Astrocyte (in vitro differentiated cells and primary cell): ENCODE results near the gene NT5DC3.

Source experiments
- EZH2 ChIP-seq: IDR thresholded peaks from 2 replicates; pipeline ENCODE4 v1.6.1; 2012; ENCODE audit warnings: mild to moderate bottlenecking, low read length, inconsistent platforms; ENCODE audit not compliant: insufficient read depth
- TF ChIP-seq, protein P1 (sequence below): IDR thresholded peaks from 2 replicates; pipeline ENCODE4 v1.5.1; 2011; ENCODE audit warnings: low read depth, mild to moderate bottlenecking, inconsistent platforms, low read length, moderate library complexity; ENCODE audit not compliant: insufficient read depth

GRCh38 chr12:103751600-103751999, 89.4 kb downstream of the NT5DC3 start:
- TF ChIP-seq, protein P1, sequence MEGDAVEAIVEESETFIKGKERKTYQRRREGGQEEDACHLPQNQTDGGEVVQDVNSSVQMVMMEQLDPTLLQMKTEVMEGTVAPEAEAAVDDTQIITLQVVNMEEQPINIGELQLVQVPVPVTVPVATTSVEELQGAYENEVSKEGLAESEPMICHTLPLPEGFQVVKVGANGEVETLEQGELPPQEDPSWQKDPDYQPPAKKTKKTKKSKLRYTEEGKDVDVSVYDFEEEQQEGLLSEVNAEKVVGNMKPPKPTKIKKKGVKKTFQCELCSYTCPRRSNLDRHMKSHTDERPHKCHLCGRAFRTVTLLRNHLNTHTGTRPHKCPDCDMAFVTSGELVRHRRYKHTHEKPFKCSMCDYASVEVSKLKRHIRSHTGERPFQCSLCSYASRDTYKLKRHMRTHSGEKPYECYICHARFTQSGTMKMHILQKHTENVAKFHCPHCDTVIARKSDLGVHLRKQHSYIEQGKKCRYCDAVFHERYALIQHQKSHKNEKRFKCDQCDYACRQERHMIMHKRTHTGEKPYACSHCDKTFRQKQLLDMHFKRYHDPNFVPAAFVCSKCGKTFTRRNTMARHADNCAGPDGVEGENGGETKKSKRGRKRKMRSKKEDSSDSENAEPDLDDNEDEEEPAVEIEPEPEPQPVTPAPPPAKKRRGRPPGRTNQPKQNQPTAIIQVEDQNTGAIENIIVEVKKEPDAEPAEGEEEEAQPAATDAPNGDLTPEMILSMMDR = no peak
- no peak for TF ChIP-seq EZH2
